Measurements from ENCODE around the gene SAFB2. TPM values are rescaled to one million over a fixed set of nuclear protein-coding genes. Genes with fewer than 3 reads are reported as not detected.

SAFB2 gene
- total RNA-seq, 4 donors from 2014 or later = 64.0 to 283 (median 124) TPM

DNA sequence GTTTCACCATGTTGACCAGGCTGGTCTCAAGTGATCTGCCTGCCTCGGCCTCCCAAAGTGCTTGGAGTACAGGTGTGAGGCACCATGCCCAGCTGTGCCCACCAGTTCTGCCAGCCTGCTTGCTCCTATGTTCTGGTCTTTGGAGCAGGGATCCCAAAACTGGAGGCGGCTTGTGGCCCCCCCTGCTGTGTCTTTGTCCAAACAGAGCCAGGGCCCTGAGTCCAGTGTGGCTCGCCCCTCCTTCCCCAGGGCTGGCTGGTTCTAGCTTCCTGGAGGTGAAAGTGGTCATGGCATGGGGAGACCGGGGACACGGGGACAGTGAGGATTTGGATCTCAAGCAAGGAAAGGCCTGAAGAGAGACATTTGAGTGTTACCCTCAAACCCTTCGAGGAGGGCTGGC is 43.3 kb downstream of the SAFB2 start:
- intact Hi-C loops (cut with DNase I; ENCODE audit: low total_unique reads) = loop anchor here (10.0 kb wide), 2 partner anchors 364 to 534 kb away; no protein-coding TSS in a partner anchor
- H3K27ac ChIP-seq = no peak overlapping the region
- no peak for DNase-seq
- no peaks in the 10 kb centered on the region for H3K27me3 ChIP-seq
- H3K9me3 ChIP-seq = no peaks in the 10 kb centered on the region
- WGBS, 2 donors (ENCODE audit: low coverage in 1 of 2) = 92% methylated on average over 6 of the region's 6 CpGs; no CpG with 5 or more reads in 1 of the 2 donors
- TF ChIP-seq, protein P1, sequence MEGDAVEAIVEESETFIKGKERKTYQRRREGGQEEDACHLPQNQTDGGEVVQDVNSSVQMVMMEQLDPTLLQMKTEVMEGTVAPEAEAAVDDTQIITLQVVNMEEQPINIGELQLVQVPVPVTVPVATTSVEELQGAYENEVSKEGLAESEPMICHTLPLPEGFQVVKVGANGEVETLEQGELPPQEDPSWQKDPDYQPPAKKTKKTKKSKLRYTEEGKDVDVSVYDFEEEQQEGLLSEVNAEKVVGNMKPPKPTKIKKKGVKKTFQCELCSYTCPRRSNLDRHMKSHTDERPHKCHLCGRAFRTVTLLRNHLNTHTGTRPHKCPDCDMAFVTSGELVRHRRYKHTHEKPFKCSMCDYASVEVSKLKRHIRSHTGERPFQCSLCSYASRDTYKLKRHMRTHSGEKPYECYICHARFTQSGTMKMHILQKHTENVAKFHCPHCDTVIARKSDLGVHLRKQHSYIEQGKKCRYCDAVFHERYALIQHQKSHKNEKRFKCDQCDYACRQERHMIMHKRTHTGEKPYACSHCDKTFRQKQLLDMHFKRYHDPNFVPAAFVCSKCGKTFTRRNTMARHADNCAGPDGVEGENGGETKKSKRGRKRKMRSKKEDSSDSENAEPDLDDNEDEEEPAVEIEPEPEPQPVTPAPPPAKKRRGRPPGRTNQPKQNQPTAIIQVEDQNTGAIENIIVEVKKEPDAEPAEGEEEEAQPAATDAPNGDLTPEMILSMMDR (IDR thresholded peaks at IDR 0.05) = no peak
- TF ChIP-seq POLR2A (IDR thresholded peaks at IDR 0.05) (no peak), POLR2AphosphoS5 (IDR thresholded peaks at IDR 0.05) (no peak), EP300 (IDR thresholded peaks at IDR 0.05; ENCODE audit: low read depth) (no peak)
- no peak overlapping the region for H3K4me3 ChIP-seq
- H3K36me3 ChIP-seq = no peaks in the 10 kb centered on the region
- peaks cover 0 to 9% (median 4%) of the 10 kb centered on the region in 4 donors for H3K4me1 ChIP-seq
- in situ Hi-C loops (cut with MboI; ENCODE audit: low pct_ligation_motif_present in 1 of 4, low pct_unique_long_range_greater_than_20kb in 1 of 4, low sequenced_read_pairs in 3 of 4) = loop anchor here in 1 of 4 donors (25.0 kb wide), 1 partner anchor 517 kb away; no protein-coding TSS in a partner anchor

DNA sequence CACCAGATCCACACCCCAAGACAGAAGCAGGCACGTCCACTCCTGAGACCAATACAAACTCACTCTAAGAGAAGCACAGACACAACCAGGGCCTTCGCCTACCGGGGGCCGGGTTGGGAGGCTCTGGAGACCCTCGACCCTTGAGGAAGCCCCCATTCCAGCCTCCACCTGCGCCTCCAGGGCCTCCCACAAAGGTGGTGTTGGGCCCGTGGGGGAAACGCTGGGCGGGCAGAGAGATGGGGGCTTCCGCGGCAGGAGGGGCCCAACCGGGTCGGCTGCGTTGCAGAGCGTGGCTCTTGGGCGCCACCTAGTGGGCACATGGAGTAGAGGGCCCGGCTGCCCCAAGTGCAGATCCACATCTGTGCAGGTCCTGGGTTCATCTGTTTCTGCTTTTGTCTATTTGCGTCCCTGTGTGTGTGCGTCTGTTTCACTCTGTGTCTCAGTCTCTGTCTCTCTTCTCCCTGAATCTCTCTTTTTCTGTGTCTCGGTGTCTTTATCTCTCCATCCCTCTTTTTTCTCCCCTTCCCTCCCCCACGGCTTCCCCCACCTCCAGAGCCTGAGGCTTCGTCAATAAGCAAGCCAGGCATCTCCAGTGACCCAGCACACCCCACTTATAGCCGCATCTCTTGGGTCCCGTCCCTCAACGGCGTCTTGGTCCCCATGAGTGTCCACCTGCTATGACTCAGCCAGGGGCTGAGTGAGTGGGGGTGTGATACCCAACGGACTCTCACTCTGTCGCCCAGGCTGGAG is 44.3 kb downstream of the SAFB2 start:
- TF ChIP-seq, protein P1 (IDR thresholded peaks at IDR 0.05) = peak; percentile 92 to 100 (median 99)
- TF ChIP-seq EP300 (IDR thresholded peaks at IDR 0.05; ENCODE audit: low read depth) = no peak
- Histone ChIP-seq H3K4me1 (peaks cover 0 to 9% (median 4%) of the 10 kb centered on the region in 4 donors), H3K4me3 (peak overlapping the region in 2 of 4 donors; percentile 14 to 41), H3K36me3 (no peaks in the 10 kb centered on the region), H3K9me3 (no peaks in the 10 kb centered on the region), H3K27ac (peak overlapping the region; percentile 1 to 64 (median 32)), H3K27me3 (no peaks in the 10 kb centered on the region)
- peak; percentile 73 for DNase-seq
- intact Hi-C loops (cut with DNase I; ENCODE audit: low total_unique reads) (loop anchor here (10.0 kb wide), 2 partner anchors 363 to 533 kb away; no protein-coding TSS in a partner anchor), in situ Hi-C loops (cut with MboI; ENCODE audit: low pct_ligation_motif_present in 1 of 4, low pct_unique_long_range_greater_than_20kb in 1 of 4, low sequenced_read_pairs in 3 of 4) (loop anchor here in 1 of 4 donors (25.0 kb wide), 1 partner anchor 516 kb away; no protein-coding TSS in a partner anchor)
- 22 to 45% methylated on average over 7 to 28 of the region's 28 CpGs for WGBS, 2 donors (ENCODE audit: low coverage in 1 of 2)

DNA sequence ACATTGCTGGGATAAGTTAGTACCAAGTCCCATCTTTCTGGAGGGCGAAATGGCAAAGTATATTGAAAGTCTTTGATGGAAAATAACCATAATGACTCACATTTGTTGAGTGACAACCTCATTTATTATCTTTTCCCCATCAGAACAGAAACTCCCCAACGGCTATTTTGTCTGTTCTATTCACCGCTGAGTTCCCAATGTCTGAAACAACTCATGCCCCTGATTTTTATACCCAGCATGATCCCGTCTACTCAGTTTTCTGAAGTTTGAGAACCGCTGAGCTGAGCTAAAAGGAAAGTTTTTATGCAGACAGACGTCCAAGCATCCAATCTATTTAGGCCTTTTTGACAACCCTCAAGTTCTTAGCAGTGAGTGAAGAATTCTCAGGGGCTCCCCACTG is 47.0 kb downstream of the SAFB2 start:
- TF ChIP-seq POLR2A (IDR thresholded peaks at IDR 0.05) (no peak), POLR2AphosphoS5 (IDR thresholded peaks at IDR 0.05) (no peak)
- TF ChIP-seq, protein P1 (IDR thresholded peaks at IDR 0.05) = no peak
- in situ Hi-C loops (cut with MboI; ENCODE audit: low pct_ligation_motif_present in 1 of 4, low pct_unique_long_range_greater_than_20kb in 1 of 4, low sequenced_read_pairs in 3 of 4) = loop anchor here in 1 of 4 donors (25.0 kb wide), 1 partner anchor 513 kb away; no protein-coding TSS in a partner anchor
- 82 to 86% methylated on average over 3 to 6 of the region's 6 CpGs for WGBS, 2 donors (ENCODE audit: low coverage in 1 of 2)

DNA sequence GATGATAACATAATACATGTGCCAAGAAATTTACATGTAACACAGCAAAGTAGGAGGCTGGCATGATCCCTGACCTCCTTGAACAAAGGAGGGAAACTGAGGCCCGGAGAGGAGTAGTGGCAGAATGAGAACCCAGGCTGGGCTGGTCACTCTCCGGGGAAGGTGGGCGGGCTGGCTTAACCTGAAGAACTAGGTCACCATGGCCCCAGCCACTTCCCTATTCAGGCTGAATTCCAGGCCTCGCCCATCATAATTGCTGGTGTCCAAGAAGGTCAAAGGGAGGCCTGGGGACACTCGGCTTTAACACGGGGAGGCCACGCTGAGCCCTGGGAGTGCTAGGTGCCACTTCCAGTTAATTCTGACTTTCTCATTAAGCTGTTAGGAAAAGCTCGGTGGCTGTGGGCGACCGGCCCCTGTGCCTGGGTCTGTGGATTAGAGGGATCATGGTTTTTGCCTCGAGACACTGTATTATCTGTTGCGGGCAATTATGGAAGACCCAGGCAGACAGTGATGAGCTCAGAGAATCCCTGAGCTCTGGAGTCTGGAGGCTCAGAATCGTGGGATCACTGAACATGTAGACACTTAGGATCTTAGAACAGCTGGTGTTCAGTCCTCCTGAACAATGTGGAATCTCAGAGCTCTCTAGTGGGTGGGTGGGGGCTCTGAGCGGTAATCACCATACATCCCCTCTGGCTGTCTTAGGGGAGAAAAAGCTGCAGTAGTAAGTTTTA is 49.9 kb downstream of the SAFB2 start:
- no peak for TF ChIP-seq POLR2A (IDR thresholded peaks at IDR 0.05)
- no peak for TF ChIP-seq POLR2AphosphoS5 (IDR thresholded peaks at IDR 0.05)
- TF ChIP-seq, protein P1 (IDR thresholded peaks at IDR 0.05) = no peak
- TF ChIP-seq EP300 (IDR thresholded peaks at IDR 0.05; ENCODE audit: low read depth) = no peak
- Histone ChIP-seq H3K9me3 (no peaks in the 10 kb centered on the region), H3K4me1 (peaks cover 0 to 14% (median 7%) of the 10 kb centered on the region in 4 donors), H3K4me3 (no peak overlapping the region), H3K27me3 (peaks cover 24% of the 10 kb centered on the region), H3K36me3 (no peaks in the 10 kb centered on the region), H3K27ac (peak overlapping the region in 3 of 4 donors; percentile 43 to 54 (median 47))
- WGBS, 2 donors (ENCODE audit: low coverage in 1 of 2) = 62 to 70% methylated on average over 2 to 14 of the region's 14 CpGs
- in situ Hi-C loops (cut with MboI; ENCODE audit: low pct_ligation_motif_present in 1 of 4, low pct_unique_long_range_greater_than_20kb in 1 of 4, low sequenced_read_pairs in 3 of 4) (no loop called here), intact Hi-C loops (cut with DNase I; ENCODE audit: low total_unique reads) (loop anchor here (10.0 kb wide), 2 partner anchors 358 to 528 kb away; no protein-coding TSS in a partner anchor)
- peak; percentile 75 for DNase-seq

More for the DNA sequence above, 47.0 kb downstream of the SAFB2 start:
- DNase-seq = no peak
- Histone ChIP-seq H3K4me3 (no peak overlapping the region), H3K4me1 (peaks cover 4 to 23% (median 9%) of the 10 kb centered on the region in 4 donors), H3K36me3 (no peaks in the 10 kb centered on the region), H3K9me3 (no peaks in the 10 kb centered on the region), H3K27ac (no peak overlapping the region), H3K27me3 (no peaks in the 10 kb centered on the region)
- intact Hi-C loops (cut with DNase I; ENCODE audit: low total_unique reads) = loop anchor here (10.0 kb wide), 2 partner anchors 361 to 531 kb away; no protein-coding TSS in a partner anchor
